ENCODE results near the gene MICAL2. TPM values are rescaled to one million over a fixed set of nuclear protein-coding genes. Genes with fewer than 3 reads are reported as not detected.

MICAL2 gene
- total RNA-seq, 2 experiments from 2014 or later: 155 to 158 TPM

- POLR2A ChIA-PET: no interaction called here
- CTCF ChIA-PET: interaction anchor here (1.4 kb wide), 1 partner anchor 9 kb away, joined by 7 read pairs; no protein-coding TSS in a partner anchor
Measured at GRCh38 chr11:12272821-12273617, 162.6 kb downstream of the MICAL2 start.

DNA sequence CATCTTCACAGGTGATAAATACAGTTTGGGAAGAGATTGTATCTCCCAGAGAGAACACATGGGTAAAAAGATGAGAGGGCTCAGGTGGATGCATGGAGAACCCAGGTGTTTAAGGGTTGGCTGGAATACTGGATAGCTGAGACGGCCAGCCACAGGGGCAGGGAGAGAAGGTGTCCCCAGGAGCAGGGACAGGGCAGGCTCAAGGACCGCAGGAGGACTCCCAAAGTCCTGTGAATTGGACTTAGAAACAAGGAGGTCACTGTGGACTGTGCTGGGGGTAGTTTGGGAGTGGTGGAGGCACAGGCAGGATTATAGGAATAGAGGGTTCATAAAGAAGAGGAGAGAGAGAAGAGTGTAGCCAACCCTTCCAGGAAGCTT, 163.2 kb downstream of the MICAL2 start:
- POLR2A ChIA-PET: no interaction called here
- CTCF ChIA-PET: no interaction called here

DNA sequence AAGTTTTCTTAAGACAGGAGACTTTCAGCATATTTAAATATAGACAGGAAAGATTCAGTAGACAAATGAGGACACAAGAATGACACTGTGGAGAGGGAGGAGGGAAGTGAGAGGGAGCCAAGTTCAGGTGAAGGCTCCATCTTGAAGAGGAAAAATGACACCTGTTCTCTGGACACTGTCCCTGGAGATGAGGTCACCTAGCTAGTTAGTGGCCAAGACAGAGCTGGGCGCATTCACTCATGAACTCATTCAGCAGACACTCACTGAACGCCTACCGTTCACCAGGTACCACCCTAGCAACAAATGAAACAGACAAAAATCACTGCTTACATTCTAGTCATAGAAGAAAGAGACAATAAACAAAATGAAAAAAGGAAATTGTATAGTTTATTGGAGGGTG, 163.7 kb downstream of the MICAL2 start:
- CTCF ChIA-PET: no interaction called here
- POLR2A ChIA-PET: no interaction called here

DNA sequence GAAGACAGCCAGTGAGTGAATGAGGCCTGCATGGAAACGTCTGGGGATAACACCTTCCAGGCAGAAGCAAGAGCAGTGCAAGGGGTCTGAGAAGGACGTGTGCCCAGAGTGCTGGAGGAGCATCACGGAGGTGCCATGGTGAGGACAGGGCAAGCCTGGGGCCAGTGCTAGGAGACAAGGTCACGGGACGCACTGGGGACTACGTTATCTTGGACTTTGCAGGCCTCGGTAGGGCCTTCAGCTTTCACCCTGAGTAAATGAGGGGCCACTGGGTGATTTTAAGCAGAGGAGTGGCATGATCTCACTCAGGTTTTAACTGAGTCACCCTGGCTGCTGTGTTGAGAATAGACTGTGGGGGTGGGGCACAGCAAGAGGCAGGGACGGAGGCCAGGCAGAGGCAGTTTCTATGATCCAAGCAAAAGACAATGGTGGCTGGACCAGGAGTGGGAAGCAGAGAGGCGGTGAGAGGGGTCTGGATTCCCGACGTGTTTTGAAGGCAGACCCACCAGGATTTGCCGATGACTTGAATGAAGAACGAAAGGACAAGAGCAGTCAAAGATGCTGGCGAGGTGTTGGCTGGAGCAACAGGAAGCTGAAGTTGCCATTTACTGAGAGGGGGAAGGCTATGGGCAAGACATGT, 164.3 kb downstream of the MICAL2 start:
- ChIA-PET POLR2A (no interaction called here), CTCF (no interaction called here)

DNA sequence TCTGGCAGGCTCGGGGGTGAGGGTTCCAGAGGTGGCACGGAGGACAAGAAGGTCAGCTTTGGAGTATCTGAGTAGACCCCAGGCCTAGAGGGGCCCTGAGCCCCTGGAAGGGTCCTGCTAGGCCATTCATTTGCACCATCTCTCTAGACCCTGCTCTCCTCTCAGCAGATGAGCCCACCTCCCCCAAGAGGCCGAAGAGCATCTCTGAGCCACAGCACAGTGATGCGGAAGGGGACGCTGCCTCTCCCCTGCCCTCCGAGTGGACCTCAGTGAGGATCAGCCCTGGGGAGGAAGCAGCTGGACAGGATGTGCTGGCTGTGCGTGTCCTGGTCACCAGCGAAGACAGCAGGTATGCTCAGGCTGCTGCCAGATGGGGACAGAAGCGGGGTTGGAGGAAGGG, 165.4 kb downstream of the MICAL2 start:
- ChIA-PET POLR2A (no interaction called here), CTCF (no interaction called here)

- CTCF ChIA-PET: no interaction called here
- POLR2A ChIA-PET: no interaction called here
Measured at GRCh38 chr11:12276356-12276755, 166.0 kb downstream of the MICAL2 start.

- ChIA-PET POLR2A (no interaction called here), CTCF (no interaction called here)
Measured at GRCh38 chr11:12276831-12277475, 166.6 kb downstream of the MICAL2 start.

GRCh38 chr11:12278766-12279671, 168.6 kb downstream of the MICAL2 start:
- CTCF ChIA-PET: interaction anchor here (4.9 to 6.2 kb wide), 2 partner anchors 226 to 233 kb away, joined by 41 to 103 read pairs; no protein-coding TSS in a partner anchor
- POLR2A ChIA-PET: no interaction called here

DNA sequence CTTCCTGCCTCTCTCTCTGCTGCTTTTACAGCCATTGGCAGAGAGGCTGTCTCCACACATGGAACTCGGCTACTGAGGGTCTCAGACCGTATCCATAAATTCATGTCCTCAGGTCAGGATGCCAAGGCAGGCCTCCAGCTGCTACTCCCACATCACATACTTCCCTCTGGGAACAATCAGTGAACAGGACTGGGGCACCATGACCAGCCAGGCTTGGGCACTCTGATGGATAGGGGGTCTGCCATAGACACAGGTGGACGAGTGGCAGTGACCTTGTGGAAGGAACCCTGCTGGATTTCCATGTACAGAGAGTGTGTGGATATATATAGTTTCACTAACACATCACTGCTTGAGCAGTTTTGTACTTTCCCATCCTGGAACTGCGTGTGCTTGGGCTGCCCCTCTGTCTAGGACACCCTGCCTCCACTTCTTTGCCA, 169.3 kb downstream of the MICAL2 start:
- CTCF ChIA-PET: interaction anchor here (0.5 to 6.2 kb wide), 4 partner anchors 180 to 234 kb away, joined by 4 to 103 read pairs (median 22); no protein-coding TSS in a partner anchor

DNA sequence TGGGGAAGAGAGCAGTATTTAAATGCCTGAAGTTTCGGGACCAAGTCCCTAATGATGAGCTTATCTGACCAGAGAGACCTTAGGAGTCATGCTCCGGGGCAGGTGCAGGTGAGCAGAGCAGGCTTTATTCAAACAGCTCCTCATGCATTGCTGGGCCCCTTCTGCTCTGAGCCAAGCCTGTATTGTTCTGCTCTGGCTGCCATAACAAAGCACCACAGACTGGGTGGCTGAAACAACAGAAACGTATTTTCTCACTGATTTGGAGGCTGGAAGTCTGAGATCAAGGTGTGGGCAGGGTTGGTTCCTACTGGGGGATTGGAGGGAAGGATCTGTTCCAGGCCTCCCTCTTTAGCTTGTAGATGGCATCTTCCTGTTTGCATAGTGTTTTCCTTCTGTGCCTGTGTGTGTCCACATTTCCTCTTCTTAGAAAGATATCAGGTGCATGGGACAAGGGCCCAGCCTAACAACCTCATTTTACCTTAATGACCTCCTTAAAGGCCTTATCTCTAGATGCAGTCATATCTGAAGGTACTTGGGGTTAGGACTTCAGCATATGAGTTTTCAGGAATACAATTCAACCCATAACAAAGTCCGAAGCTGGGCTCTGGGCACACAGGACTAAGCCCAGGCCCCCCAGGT, 169.9 kb downstream of the MICAL2 start:
- POLR2A ChIA-PET: no interaction called here

More for the DNA sequence above, 169.3 kb downstream of the MICAL2 start:
- POLR2A ChIA-PET: no interaction called here

DNA sequence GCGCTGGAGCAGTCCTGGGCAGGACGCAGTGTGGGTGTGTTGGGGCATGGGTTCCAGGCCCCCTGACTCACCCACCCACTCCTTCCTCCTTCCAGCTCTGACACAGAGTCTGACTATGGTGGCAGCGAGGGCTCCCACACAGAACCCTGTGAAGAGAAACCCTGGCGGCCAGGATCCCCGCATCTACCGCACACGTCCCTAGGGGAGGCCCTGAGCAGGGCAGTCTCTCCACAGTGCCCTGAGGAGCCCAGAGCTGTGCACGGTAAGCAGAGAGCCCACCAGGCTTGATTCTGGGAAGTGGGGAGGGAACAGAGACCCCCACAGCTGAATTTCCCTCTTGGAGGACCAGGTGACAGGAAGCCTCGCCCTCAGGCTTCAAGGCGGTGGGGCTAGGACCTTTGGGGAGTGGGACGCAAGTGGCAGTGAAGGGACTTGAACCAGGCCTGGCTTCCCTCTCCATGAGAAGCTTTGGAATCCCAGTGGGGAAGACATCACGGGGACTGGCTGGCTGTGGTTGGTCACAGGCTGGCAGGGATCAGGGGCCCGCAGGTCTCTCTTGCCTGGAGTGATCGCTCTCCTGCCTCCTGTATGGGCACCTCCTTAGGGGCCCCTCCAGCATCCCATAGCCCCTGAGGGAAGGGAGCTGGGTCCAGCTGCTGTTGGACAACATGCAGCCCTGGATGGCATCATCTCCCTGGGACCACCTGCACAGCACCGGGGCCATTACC, 170.6 kb downstream of the MICAL2 start:
- ChIA-PET POLR2A (no interaction called here), CTCF (interaction anchor here (0.7 to 6.2 kb wide), 21 partner anchors 9 to 478 kb away, joined by 3 to 103 read pairs (median 4); no protein-coding TSS in a partner anchor)

More for the DNA sequence above, 169.9 kb downstream of the MICAL2 start:
- CTCF ChIA-PET: interaction anchor here (0.5 to 6.2 kb wide), 8 partner anchors 36 to 234 kb away, joined by 4 to 103 read pairs (median 5); no protein-coding TSS in a partner anchor

GRCh38 chr11:12281571-12282478, 171.4 kb downstream of the MICAL2 start:
- CTCF ChIA-PET: interaction anchor here (0.7 to 6.2 kb wide), 25 partner anchors 9 to 479 kb away, joined by 3 to 103 read pairs (median 4); partner anchors contain the start of gene MICAL2
- POLR2A ChIA-PET: no interaction called here

DNA sequence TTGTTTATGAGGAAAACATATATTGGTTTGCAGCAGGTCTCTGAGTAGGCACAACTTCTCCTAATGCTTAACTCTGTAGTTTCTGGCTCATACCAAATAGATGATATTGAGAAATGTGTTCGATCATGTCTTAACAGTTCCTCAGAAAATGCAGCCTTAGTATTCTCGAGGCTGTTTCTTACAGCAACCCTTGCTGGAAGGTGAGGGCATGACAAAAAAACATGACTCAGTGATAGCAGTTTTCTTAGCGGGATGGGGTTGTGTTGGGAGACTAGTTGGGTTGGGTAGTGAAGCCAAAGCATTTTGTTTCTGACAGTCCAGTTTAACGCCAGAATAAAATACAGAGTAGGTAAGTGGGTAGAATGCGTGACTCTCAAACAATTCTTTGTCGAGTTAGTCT, 172.3 kb downstream of the MICAL2 start:
- ChIA-PET CTCF (interaction anchor here (1.0 to 6.2 kb wide), 9 partner anchors 8 to 237 kb away, joined by 3 to 103 read pairs (median 6); no protein-coding TSS in a partner anchor), POLR2A (no interaction called here)

- CTCF ChIA-PET: interaction anchor here (0.8 to 2.8 kb wide), 3 partner anchors 233 to 240 kb away, joined by 4 to 13 read pairs (median 5); no protein-coding TSS in a partner anchor
- POLR2A ChIA-PET: no interaction called here
Measured at GRCh38 chr11:12284316-12285050, 174.1 kb downstream of the MICAL2 start.

DNA sequence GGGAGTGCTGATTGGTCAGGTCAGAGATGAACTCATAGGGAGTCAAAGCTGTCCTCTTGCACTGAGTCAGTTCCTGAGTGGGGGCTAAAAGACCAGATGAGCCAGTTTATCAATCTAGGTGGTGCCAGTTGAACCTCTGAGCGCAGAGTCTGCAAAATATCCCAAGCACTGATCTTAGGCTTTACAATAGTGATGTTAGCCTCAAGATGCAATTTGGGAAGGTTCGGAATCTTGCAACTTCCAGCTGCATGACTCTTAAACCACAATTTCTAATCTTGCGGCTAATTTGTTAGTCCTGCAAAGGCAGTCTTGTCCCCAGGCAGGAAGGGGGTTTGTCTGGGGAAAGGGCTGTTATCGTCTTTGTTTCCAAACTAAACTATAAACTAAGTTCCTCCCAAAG, 174.7 kb downstream of the MICAL2 start:
- ChIA-PET POLR2A (no interaction called here), CTCF (interaction anchor here (1.0 to 2.8 kb wide), 3 partner anchors 233 to 241 kb away, joined by 3 to 13 read pairs (median 4); no protein-coding TSS in a partner anchor)

DNA sequence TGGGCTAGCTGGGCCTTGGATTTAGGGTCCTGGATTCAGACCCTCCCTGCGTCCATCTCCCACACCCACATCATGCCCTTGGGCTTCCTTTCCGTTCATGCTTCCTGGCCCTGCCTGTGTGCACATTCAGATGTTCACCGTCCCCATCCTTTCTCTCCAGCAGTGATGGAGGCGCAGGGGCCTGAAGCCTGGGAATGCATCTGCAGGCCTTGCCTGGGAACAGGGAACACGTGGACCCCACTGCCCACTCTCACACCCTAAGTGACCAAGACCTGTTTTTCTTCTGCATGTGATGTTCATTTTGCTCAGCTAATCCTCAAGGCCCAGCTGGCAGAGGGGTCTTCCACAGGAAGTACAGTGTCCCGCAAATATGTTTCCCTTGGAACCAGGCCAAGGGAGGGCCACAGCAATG, 175.4 kb downstream of the MICAL2 start:
- ChIA-PET CTCF (interaction anchor here (1.0 to 2.8 kb wide), 2 partner anchors 239 to 241 kb away, joined by 3 to 13 read pairs; no protein-coding TSS in a partner anchor), POLR2A (no interaction called here)
